Activated T-helper 17 cell treated with anti-CD3 and anti-CD28 coated beads, Interleukin-2, amount 50 U/mL, for 72 hours (primary cell): ENCODE measurements around the gene PPP1R3C. TPM values are rescaled to one million over a fixed set of nuclear protein-coding genes. Genes with fewer than 3 reads are reported as not detected.

ENCODE experiments used
- ATAC-seq: fragments of 150-1000 bp; cut with Tn5 transposase; replicated peaks from 2 replicates; pipeline ENCODE4 v1.10.0; 2021; ENCODE audit warnings: mild to moderate bottlenecking, moderate library complexity
- H3K27ac Mint-ChIP-seq: one replicate; pipeline ENCODE4 v1.8.0; 2022; ENCODE audit warnings: mixed read lengths
- H3K27me3 Mint-ChIP-seq: one replicate; pipeline ENCODE4 v1.8.0; 2022; ENCODE audit warnings: mixed read lengths
- H3K36me3 Mint-ChIP-seq: one replicate; pipeline ENCODE4 v1.8.0; 2022; ENCODE audit warnings: low read depth, mild to moderate bottlenecking, mixed read lengths
- H3K4me1 Mint-ChIP-seq: one replicate; pipeline ENCODE4 v1.8.0; 2022; ENCODE audit warnings: mixed read lengths
- H3K4me3 Mint-ChIP-seq: one replicate; pipeline ENCODE4 v1.8.0; 2022; ENCODE audit warnings: mild to moderate bottlenecking, mixed read lengths
- H3K9me3 Mint-ChIP-seq: one replicate; pipeline ENCODE4 v1.8.0; 2022; ENCODE audit warnings: mixed read lengths
- total RNA-seq, 2 donors: library from RNA; stranded (reverse); gene quantifications; one replicate each; pipeline ENCODE4 v1.2.3, GENCODE V29; 2022

Gene PPP1R3C
- total RNA-seq, 2 donors from 2014 or later: 0.64 TPM; not detected in 1

DNA sequence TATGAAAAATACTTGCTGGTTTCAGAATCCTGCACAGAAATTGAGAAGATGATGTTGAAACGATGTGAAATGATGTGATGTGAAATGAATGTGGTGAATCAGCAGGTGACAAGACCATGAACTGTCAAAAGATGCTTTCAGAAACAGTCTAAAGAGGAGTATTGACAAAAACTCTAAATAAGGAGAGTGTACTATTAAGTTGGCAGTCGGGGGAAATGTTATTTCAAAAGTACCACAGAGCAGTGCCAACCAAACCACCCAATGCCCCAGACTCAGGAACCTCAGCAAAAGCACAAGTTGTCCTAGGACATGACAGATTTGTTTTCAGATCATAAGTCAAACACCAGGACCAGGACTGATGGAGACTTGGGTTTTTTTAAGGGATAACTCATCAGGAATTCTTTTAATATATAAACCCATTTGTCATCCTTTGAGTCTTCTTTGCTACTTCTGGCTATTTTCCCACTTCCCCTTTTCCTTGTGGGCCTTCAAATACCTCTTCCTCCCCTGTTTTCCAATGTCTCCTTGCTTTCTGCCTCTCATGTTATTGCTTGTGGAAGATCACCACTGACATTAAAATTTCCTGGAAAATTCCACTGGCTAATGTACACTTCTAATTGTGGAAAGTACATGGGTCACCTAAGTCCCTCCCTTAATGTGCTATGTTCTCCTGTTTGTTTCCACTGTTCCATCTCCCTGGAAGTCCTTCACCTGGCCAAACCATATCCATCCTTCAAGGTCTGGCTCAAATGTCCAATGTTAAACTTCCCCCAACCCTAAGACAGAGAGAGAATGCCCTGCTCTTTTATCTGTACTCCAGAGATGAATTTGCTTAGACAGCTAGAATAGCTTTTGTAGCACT, 10.2 kb upstream of the PPP1R3C start:
- no peak overlapping the region for H3K27ac Mint-ChIP-seq

GRCh38 chr10:91636892-91637291, 4.0 kb upstream of the PPP1R3C start:
- no peak for ATAC-seq
- Mint-ChIP-seq H3K27ac (peak overlapping the region; percentile 15), H3K4me1 (no peaks in the 10 kb centered on the region), H3K4me3 (no peak overlapping the region), H3K9me3 (no peaks in the 10 kb centered on the region), H3K27me3 (peaks cover 48% of the 10 kb centered on the region), H3K36me3 (no peaks in the 10 kb centered on the region)

More for the DNA sequence above, 10.2 kb upstream of the PPP1R3C start:
- peak; percentile 44 for ATAC-seq
- H3K9me3 Mint-ChIP-seq: no peaks in the 10 kb centered on the region
- no peaks in the 10 kb centered on the region for H3K4me1 Mint-ChIP-seq
- H3K4me3 Mint-ChIP-seq: no peak overlapping the region
- H3K27me3 Mint-ChIP-seq: peaks cover 44% of the 10 kb centered on the region
- no peaks in the 10 kb centered on the region for H3K36me3 Mint-ChIP-seq

DNA sequence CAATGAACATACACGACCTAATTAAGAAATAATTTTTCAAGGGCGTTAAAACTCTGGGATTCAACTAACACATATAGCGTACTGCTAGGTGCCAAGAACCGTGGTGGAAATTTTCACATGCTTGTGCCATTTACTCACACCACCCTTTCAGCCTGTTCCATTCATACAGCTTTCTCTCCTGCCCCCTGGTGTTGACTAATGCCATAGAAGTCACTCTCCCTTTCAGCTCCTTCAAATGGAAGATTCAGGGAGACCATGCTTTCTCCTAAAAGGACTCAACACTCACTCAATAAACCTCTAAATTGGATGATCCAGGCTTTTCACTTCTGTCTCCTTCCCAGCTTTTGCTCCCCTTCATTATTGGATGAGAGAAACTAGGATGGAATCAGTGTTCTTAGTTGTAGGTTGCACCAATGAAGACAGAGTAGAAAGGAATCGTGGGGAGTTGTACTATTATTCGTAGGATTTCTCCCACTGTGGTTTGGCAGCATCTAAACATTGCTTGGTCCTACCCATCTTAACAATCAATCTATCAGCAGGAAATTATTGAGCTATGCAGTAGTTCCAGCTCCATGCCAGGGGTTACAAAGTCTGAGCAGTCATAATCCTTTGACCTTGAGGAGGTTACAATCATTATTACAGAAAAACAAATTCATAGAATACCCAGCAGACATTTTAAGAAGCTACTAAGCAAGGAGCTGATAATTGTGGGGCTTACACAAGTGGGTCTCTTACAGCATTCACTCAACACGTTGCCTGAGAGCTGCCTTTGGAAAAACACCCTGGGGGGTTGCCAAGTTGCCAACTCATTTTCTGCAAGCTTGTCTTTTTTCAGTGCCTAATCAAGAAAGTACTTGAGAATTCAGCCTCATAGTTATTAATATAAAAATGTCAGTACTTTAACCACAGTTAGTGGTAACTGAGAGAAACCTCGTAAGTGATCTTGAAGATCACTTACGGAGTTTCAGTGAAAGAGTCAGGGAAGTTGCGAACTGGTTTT, 2.8 kb upstream of the PPP1R3C start:
- Mint-ChIP-seq H3K4me1 (no peaks in the 10 kb centered on the region), H3K27me3 (peaks cover 55% of the 10 kb centered on the region), H3K9me3 (no peaks in the 10 kb centered on the region), H3K27ac (no peak overlapping the region), H3K4me3 (no peak overlapping the region), H3K36me3 (no peaks in the 10 kb centered on the region)
- ATAC-seq: peak; percentile 36

GRCh38 chr10:91634898-91635297, 2.0 kb upstream of the PPP1R3C start:
- no peak overlapping the region for H3K27ac Mint-ChIP-seq
- H3K4me1 Mint-ChIP-seq: no peaks in the 10 kb centered on the region
- H3K36me3 Mint-ChIP-seq: no peaks in the 10 kb centered on the region
- H3K9me3 Mint-ChIP-seq: no peaks in the 10 kb centered on the region
- H3K27me3 Mint-ChIP-seq: peaks cover 58% of the 10 kb centered on the region
- no peak overlapping the region for H3K4me3 Mint-ChIP-seq
- ATAC-seq: no peak

- no peaks in the 10 kb centered on the region for H3K4me1 Mint-ChIP-seq
These were observed 1.4 kb upstream of the PPP1R3C start for GRCh38 chr10:91634246-91634645.

GRCh38 chr10:91630625-91631024, 2.2 kb downstream of the PPP1R3C start:
- H3K4me3 Mint-ChIP-seq: no peak overlapping the region
- H3K27ac Mint-ChIP-seq: no peak overlapping the region
- no peaks in the 10 kb centered on the region for H3K36me3 Mint-ChIP-seq
- ATAC-seq: no peak
- H3K4me1 Mint-ChIP-seq: no peaks in the 10 kb centered on the region
- peaks cover 48% of the 10 kb centered on the region for H3K27me3 Mint-ChIP-seq
- no peaks in the 10 kb centered on the region for H3K9me3 Mint-ChIP-seq

More at GRCh38 chr10:91634246-91634645, 1.4 kb upstream of the PPP1R3C start:
- no peak for ATAC-seq
- H3K4me3 Mint-ChIP-seq: peak overlapping the region; percentile 74
- H3K27ac Mint-ChIP-seq: no peak overlapping the region
- peaks cover 62% of the 10 kb centered on the region for H3K27me3 Mint-ChIP-seq
- no peaks in the 10 kb centered on the region for H3K9me3 Mint-ChIP-seq
- no peaks in the 10 kb centered on the region for H3K36me3 Mint-ChIP-seq

DNA sequence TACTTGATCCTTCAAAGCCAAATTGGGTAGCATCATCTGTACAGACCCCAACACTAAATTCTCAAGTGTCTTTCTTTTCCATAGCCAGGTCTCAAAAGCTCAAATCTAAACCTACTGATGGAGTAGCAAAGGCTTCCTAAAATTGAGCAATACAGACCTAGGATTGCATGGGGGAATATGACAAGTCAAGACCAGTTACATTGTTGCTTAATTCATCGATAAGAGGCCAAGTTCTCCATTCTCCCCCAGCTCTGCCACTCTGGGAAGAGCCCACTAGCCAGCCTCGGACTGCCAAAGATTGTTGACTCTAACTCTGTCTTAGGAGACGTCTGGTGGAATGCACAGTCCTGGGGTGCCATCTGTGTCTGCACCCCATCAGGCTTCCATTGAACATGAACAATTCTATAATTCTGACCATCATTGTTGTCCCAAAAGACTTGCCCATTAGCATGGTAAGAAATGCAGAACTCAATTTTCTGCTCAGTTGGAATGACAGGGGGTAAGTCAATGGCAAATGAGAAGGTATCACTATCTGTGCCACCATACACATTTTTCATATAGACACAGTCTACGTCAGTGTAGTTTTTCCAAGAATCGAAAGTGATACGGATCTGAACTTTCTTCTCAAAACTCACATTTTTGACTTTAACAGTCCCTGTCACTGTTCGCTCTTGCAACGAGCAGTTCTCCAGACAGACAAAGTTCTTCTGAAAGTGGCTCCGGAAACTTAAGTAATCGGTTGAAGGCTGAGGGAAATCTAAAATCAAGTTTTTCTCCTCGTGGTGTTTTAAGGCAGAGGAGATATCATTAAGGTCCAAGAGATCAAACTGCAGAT, 2.9 kb downstream of the PPP1R3C start:
- peaks cover 47% of the 10 kb centered on the region for H3K27me3 Mint-ChIP-seq
- H3K36me3 Mint-ChIP-seq: no peaks in the 10 kb centered on the region
- H3K4me1 Mint-ChIP-seq: no peaks in the 10 kb centered on the region
- H3K4me3 Mint-ChIP-seq: no peak overlapping the region
- no peak for ATAC-seq
- no peak overlapping the region for H3K27ac Mint-ChIP-seq
- no peaks in the 10 kb centered on the region for H3K9me3 Mint-ChIP-seq

- Mint-ChIP-seq H3K27ac (no peak overlapping the region), H3K4me1 (no peaks in the 10 kb centered on the region), H3K36me3 (no peaks in the 10 kb centered on the region), H3K4me3 (no peak overlapping the region), H3K9me3 (no peaks in the 10 kb centered on the region), H3K27me3 (peaks cover 38% of the 10 kb centered on the region)
- no peak for ATAC-seq
These were observed 4.5 kb downstream of the PPP1R3C start for GRCh38 chr10:91628383-91628782.

DNA sequence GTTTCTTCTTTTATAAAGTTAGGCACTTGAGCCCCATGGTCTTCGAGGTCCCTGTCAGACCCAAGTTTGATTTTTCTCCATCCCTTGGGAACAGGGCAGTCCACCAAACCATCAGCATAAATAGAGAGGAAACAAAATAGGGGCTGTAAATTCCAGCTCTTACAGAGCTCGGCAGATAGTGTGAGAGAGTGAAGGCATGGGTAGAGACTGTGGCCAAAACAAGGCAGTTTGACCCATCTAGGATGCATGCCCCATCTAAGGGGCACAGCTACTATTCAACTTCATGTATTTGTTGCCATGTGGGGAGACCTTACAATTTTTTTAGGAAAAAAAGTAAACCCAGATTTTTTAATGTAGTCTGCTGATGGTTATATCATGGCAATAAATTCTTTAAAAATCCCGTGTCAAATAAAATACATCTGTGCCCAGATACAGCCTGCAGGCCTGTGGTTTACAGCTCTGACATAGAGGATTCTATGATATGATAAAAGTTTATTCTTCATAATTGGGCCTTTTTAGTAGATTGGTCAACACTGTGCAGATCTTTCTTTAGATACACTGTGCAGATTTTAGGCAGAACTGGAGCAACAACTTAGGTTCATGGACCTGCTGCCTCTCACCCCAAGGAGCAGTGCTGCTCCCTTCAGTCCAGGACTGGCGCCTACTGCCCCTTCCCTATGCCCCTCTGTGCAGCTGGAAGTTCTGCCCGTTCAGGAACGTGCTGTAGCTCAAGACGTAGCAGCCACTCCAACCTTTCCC, 5.3 kb downstream of the PPP1R3C start:
- Mint-ChIP-seq H3K4me1 (no peaks in the 10 kb centered on the region), H3K36me3 (no peaks in the 10 kb centered on the region), H3K4me3 (no peak overlapping the region), H3K9me3 (peaks cover 4% of the 10 kb centered on the region), H3K27ac (no peak overlapping the region), H3K27me3 (peaks cover 37% of the 10 kb centered on the region)
- ATAC-seq: no peak

DNA sequence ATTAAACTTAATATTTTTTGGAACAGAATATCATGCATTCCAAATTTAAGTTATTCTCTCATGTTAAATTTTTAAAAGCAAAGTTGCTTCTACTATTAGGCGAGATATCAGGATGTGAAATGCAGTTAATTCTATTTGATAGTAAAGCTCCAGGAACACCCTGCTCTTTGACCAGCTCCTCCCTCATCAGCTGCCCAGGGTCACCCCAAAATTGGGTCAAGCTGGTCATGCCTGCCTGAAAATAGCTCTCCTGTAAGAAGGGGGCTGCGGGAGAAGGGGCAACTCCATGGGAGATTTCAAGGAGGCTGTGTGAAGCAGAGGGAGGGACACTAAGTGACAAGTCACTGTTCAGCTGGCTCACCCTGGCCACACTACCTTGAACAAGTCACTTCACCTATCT, 5.9 kb downstream of the PPP1R3C start:
- H3K27ac Mint-ChIP-seq: no peak overlapping the region
- H3K4me1 Mint-ChIP-seq: no peaks in the 10 kb centered on the region
- peaks cover 34% of the 10 kb centered on the region for H3K27me3 Mint-ChIP-seq
- no peaks in the 10 kb centered on the region for H3K36me3 Mint-ChIP-seq
- H3K9me3 Mint-ChIP-seq: peaks cover 4% of the 10 kb centered on the region
- no peak for ATAC-seq
- no peak overlapping the region for H3K4me3 Mint-ChIP-seq

- no peak for ATAC-seq
- no peak overlapping the region for H3K27ac Mint-ChIP-seq
These were observed 8.2 kb downstream of the PPP1R3C start for GRCh38 chr10:91624633-91625032.

GRCh38 chr10:91622601-91623000, 10.3 kb downstream of the PPP1R3C start:
- Mint-ChIP-seq H3K4me1 (no peaks in the 10 kb centered on the region), H3K4me3 (no peak overlapping the region), H3K9me3 (peaks cover 8% of the 10 kb centered on the region), H3K27me3 (peaks cover 28% of the 10 kb centered on the region), H3K36me3 (no peaks in the 10 kb centered on the region), H3K27ac (no peak overlapping the region)
- ATAC-seq: no peak

More at GRCh38 chr10:91624633-91625032, 8.2 kb downstream of the PPP1R3C start:
- Mint-ChIP-seq H3K4me1 (no peaks in the 10 kb centered on the region), H3K36me3 (no peaks in the 10 kb centered on the region), H3K9me3 (peaks cover 8% of the 10 kb centered on the region), H3K4me3 (no peak overlapping the region), H3K27me3 (peaks cover 28% of the 10 kb centered on the region)

DNA sequence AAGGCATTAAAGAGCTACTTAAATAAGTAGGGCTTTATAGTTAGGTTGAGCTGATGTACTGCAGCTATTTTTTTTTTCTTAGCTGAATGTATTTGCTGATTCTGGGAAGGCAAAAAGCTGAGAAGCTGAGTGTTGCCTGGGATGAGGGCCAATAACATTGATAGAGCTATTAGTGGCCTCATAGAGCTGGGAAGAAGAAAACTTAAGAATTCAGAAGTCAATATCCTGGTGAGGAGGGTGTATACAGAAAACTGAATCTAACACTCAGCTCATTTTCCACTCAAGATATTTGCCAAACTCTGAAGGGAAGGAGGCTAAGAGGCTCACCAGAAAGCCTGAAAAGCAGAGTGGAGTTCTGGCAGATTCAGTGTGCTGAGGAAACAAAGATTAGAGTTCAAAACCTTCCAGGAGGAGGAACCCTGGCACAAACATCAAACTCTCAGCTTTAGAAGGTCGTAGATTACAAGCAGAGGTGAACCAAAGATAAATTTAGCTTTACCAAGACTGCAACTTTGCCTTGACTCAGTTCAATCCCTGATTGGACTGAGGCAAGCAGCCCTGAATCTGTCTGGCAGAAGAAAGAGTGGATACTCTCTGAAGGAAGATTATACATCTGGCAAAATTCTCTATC, 11.3 kb downstream of the PPP1R3C start:
- ATAC-seq: no peak
- H3K9me3 Mint-ChIP-seq: peaks cover 8% of the 10 kb centered on the region

More for the DNA sequence above, 11.3 kb downstream of the PPP1R3C start:
- H3K27ac Mint-ChIP-seq: no peak overlapping the region
- H3K27me3 Mint-ChIP-seq: peaks cover 28% of the 10 kb centered on the region
- no peaks in the 10 kb centered on the region for H3K36me3 Mint-ChIP-seq
- H3K4me3 Mint-ChIP-seq: no peak overlapping the region
- no peaks in the 10 kb centered on the region for H3K4me1 Mint-ChIP-seq
